Prostate gland (tissue), 2 donors: Measurements from ENCODE around the gene MRPL27. TPM values are rescaled to one million over a fixed set of nuclear protein-coding genes. Genes with fewer than 3 reads are reported as not detected.

Source experiments
- DNase-seq: peaks from one replicate; pipeline ENCODE4 v3.0.0-alpha.2; 2019; ENCODE audit warnings: low spot score
- H3K27ac ChIP-seq, 2 donors: fragments of 200-600 bp; sonication (generic); 2 replicates each; pipeline ENCODE4 v1.5.1; 2017 to 2019
- H3K27me3 ChIP-seq: fragments of 200-600 bp; sonication (generic); replicated peaks from 2 replicates; pipeline ENCODE4 v1.5.1; 2019; ENCODE audit not compliant: insufficient read depth
- H3K36me3 ChIP-seq, 2 donors: fragments of 200-600 bp; sonication (generic); 1 replicate in 1 of 2; 2 replicates in 1 of 2; pipeline versions ENCODE4 v1.5.1 to v1.8.1; 2017 to 2019
- H3K4me1 ChIP-seq: fragments of 200-600 bp; sonication (generic); replicated peaks from 2 replicates; pipeline ENCODE4 v1.5.1; 2019
- H3K4me3 ChIP-seq, 2 donors: fragments of 200-600 bp; sonication (generic); 2 replicates each; pipeline ENCODE4 v1.5.1; 2017 to 2019
- H3K9me3 ChIP-seq: fragments of 200-600 bp; sonication (generic); 2 replicates; pipeline ENCODE4 v1.5.1; 2017
- CTCF ChIP-seq, 4 experiments: fragments of 200-600 bp in 2 of 4; fragments of 450-650 bp in 2 of 4; sonication (generic) in 2 of 4; IDR thresholded peaks; 1 replicate in 3 of 4; 2 replicates in 1 of 4; pipeline ENCODE4 v1.5.1; 2016 to 2019; ENCODE audit warnings: antibody characterized with exemption in 4 of 4, mild to moderate bottlenecking in 2 of 4, moderate library complexity in 2 of 4
- POLR2A ChIP-seq: fragments of 450-650 bp; IDR thresholded peaks from one replicate; pipeline ENCODE4 v1.6.1; 2016; ENCODE audit warnings: antibody characterized with exemption, mild to moderate bottlenecking
- POLR2AphosphoS5 ChIP-seq: sonication (generic); formaldehyde crosslinking; IDR thresholded peaks from one replicate; pipeline ENCODE4 v1.6.1; 2017; ENCODE audit warnings: antibody characterized with exemption
- WGBS: methylation state at CpG from one replicate; pipeline ENCODE4 v1.1.5; 2018; 5-methylcytosine and 5-hydroxymethylcytosine counted together
- intact Hi-C: fragments of 100-400 bp; cut with DNase I; formaldehyde crosslinking; loops from one replicate; pipeline ENCODE4 v1.14.2; 2022
- total RNA-seq, 2 donors: library from RNA; depleted of rRNA; stranded (reverse); fragments of >200 nt; gene quantifications; one replicate each; pipeline ENCODE4 v1.1.0, GENCODE V29; 2016

The MRPL27 gene
- total RNA-seq, 2 donors from 2014 or later: 63.3 to 69.6 TPM

- WGBS: 32% methylated on average over 11 of the region's 11 CpGs
- H3K27ac ChIP-seq: peak overlapping the region; percentile 5 to 23
- intact Hi-C loops: no loop called here
Observed at GRCh38 chr17:50361561-50362480, 11.2 kb downstream of the MRPL27 start.

DNA sequence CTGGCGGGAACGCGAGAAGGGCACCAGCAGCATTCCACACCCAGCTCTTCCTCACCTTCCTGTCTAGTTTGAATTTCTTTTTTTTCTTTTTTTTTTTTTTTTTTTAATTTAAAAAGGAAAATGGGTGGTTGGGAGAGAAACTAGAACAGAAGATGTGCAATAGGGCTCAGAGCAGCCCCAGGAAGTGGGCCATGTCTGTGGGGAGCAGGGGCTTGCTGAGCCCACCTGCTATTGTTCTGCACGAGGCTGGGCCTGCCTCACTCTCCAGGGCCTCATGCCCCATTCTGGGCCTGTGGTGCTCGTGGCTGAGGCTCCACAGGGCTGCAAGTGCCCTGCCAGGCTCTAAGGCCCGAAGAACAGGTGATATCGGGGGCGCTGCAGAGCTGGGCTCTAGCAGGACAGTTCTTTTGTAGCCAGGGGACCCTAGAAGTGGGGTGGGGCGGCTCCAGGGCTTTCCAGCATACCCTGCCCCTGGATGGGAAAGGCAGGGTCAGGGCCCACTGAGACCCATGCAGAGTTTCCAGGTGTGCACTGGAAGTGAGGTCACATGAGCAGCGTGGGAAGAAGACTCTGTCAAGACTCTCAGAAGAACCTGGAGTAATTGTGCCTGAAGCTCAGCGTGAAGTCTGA is 12.4 kb downstream of the MRPL27 start:
- Histone ChIP-seq H3K4me3 (no peak overlapping the region), H3K36me3 (peaks cover 11 to 12% of the 10 kb centered on the region in 2 donors), H3K9me3 (no peaks in the 10 kb centered on the region), H3K27me3 (no peaks in the 10 kb centered on the region), H3K4me1 (no peaks in the 10 kb centered on the region), H3K27ac (no peak overlapping the region)
- WGBS: 87% methylated on average over 11 of the region's 11 CpGs
- no peak for TF ChIP-seq POLR2A
- no peak for TF ChIP-seq CTCF (IDR thresholded peaks at IDR 0.05)
- TF ChIP-seq POLR2AphosphoS5: no peak
- DNase-seq: no peak
- intact Hi-C loops: no loop called here

More at GRCh38 chr17:50361561-50362480, 11.2 kb downstream of the MRPL27 start:
- peak; percentile 56 for DNase-seq
- Histone ChIP-seq H3K9me3 (no peaks in the 10 kb centered on the region), H3K4me3 (no peak overlapping the region), H3K27me3 (no peaks in the 10 kb centered on the region), H3K4me1 (no peaks in the 10 kb centered on the region), H3K36me3 (peaks cover 0 to 6% of the 10 kb centered on the region in 2 donors)
- TF ChIP-seq CTCF (IDR thresholded peaks at IDR 0.05) (peak; percentile 25 to 81 (median 68)), POLR2AphosphoS5 (peak; percentile 54), POLR2A (no peak)

- WGBS: 67% methylated on average over 14 of the region's 14 CpGs
Observed at GRCh38 chr17:50359998-50360461, 13.0 kb downstream of the MRPL27 start.

DNA sequence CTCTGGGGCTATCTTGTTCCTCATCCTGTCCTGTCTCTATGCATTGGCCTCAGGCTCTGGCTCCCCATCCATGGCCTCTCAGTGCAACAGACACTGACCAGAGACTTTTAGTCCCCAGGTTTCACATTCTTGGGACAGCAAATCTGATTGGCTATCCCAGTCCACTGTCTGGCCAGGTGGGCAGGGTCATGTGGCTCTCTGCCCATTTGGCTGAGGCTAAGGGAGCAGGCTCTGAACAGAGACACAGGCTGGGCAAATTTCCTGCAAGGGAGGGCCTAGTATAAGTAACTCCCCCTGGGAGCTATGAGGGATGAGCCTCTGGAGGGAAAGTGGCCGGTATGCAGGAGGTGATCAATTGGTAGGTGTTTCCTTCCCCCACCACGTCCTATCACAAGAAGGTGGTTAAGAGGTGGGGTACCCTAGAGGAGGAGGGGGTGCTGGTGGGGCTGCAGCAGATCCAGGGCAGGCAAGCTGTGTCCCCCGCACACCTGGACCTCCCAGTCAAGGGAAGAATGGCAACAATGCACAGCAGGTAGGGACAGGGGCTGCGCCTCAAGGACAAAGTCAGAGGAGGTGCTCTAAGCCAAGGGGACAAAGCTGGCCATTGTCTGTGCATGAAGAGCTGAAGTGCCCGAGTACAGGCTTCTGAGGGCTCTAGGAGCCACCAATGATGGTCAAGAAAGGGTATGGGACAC is 13.8 kb downstream of the MRPL27 start:
- DNase-seq: no peak
- WGBS: 68% methylated on average over 5 of the region's 5 CpGs
- Histone ChIP-seq H3K27ac (no peak overlapping the region), H3K4me1 (no peaks in the 10 kb centered on the region), H3K9me3 (no peaks in the 10 kb centered on the region), H3K36me3 (peaks cover 11 to 14% of the 10 kb centered on the region in 2 donors), H3K27me3 (no peaks in the 10 kb centered on the region), H3K4me3 (no peak overlapping the region)
- intact Hi-C loops: no loop called here
- TF ChIP-seq POLR2A (no peak), POLR2AphosphoS5 (no peak), CTCF (IDR thresholded peaks at IDR 0.05) (no peak)

More at GRCh38 chr17:50359998-50360461, 13.0 kb downstream of the MRPL27 start:
- DNase-seq: no peak
- intact Hi-C loops: no loop called here
- TF ChIP-seq POLR2A: no peak
- TF ChIP-seq CTCF (IDR thresholded peaks at IDR 0.05): no peak
- TF ChIP-seq POLR2AphosphoS5: no peak
- Histone ChIP-seq H3K9me3 (no peaks in the 10 kb centered on the region), H3K36me3 (peaks cover 11 to 14% of the 10 kb centered on the region in 2 donors), H3K27ac (no peak overlapping the region), H3K4me1 (no peaks in the 10 kb centered on the region), H3K27me3 (no peaks in the 10 kb centered on the region), H3K4me3 (no peak overlapping the region)
